ENCODE measurements around the gene ASB10.

Gene ASB10

GRCh38 chr7:151187409-151188251 lies 580 bp upstream of the ASB10 start:
- no peak for DNase-seq (ENCODE audit: low read depth in 2 of 2)

GRCh38 chr7:151185762-151186639 lies 1.0 kb downstream of the ASB10 start:
- no peak for DNase-seq (ENCODE audit: low read depth in 2 of 2)

DNA sequence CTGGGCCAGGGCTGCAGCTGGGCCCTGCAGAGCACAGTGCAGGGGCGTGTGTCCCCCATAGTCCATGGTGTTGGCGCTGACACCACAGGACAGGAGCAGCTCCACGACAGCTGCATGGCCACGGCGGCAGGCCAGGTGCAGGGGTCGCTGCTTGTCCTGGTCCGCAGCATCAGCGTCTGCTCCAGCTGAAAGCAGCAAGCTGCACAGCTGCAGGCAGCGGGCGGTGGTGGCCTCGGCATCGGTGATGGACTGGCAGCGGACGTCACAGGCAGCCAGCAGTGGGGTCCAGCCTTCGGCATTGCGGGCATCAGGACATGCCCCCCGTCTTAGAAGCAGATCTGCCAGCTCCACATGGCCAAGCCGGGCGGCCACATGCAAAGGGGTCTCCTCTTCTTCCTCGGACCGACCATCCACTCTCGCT lies 6.0 kb downstream of the ASB10 start:
- DNase-seq (ENCODE audit: low read depth in 2 of 2): no peak

- DNase-seq (ENCODE audit: low read depth in 2 of 2): no peak
Measured at GRCh38 chr7:151179946-151180345, 7.1 kb downstream of the ASB10 start.

DNA sequence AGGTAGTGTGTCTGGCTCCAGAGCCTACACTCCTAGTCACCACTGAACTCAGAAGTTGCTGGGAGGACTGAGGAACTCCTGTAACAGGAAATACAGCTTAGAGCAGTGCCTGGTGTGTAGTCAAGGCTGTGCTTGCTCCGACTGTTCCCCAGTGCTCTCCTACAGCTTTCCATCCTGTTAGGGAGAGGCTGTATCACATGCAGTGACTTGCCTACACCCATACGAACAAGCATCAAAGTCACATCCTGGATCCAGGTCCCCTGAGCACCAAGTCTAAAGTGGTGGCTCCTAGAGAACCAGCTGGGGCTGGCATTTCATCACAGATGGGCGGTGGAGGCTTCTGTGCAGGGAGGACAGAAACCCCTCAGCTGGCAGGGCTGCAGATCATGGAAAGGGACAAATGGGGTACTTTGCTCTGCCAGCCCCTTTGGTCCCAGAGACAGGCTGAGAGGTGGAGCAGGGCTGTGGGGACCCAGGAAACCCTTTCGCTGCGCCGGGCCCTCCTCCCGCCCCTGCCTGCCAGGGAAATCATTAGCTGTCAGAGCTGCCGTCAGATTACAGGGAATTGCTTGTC lies 7.7 kb downstream of the ASB10 start:
- no peak for DNase-seq (ENCODE audit: low read depth in 2 of 2)

GRCh38 chr7:151178831-151179230 lies 8.2 kb downstream of the ASB10 start:
- no peak for DNase-seq (ENCODE audit: low read depth in 2 of 2)

DNA sequence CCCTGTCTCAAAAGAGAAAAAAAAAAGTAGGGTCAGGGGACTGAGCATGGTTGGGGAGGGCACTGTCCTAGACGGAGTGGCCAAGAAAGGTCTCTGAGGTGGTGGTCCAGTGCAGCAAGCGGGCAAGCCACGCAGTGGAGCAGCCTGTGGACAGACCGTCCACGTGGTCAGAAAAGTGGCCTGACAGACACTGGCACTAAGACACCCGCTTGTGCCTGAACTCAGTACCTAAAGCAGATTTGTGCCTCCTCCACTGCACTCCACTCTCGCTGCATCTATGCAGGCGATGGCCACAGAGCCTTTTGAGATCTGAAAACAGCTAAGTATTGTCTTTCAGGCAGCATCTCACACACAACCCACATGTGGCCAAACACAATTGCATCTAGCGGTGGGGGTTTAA lies 8.8 kb downstream of the ASB10 start:
- DNase-seq (ENCODE audit: low read depth in 2 of 2): no peak

DNA sequence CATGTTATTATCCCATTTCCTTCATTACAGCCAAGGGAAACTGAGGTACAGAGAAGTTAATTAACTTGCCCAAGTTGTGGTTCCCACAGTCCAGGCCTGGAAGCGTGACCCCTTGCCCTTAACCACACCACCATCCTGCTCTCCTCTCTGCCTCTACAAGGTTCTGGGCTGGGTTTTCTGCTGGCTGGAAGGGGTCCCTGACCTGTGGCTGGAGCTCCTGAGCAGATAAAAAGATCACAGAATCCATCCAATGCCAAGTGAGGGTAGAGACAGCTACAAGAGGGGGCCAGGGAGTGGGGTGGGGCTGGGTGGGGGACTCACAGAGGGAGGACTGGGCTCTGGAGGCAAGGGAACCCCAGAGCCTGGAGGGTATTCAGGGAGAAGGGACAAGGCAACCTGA lies 9.7 kb downstream of the ASB10 start:
- no peak for DNase-seq (ENCODE audit: low read depth in 2 of 2)

- DNase-seq (ENCODE audit: low read depth in 2 of 2): no peak
Measured at GRCh38 chr7:151176401-151176800, 10.6 kb downstream of the ASB10 start.

DNA sequence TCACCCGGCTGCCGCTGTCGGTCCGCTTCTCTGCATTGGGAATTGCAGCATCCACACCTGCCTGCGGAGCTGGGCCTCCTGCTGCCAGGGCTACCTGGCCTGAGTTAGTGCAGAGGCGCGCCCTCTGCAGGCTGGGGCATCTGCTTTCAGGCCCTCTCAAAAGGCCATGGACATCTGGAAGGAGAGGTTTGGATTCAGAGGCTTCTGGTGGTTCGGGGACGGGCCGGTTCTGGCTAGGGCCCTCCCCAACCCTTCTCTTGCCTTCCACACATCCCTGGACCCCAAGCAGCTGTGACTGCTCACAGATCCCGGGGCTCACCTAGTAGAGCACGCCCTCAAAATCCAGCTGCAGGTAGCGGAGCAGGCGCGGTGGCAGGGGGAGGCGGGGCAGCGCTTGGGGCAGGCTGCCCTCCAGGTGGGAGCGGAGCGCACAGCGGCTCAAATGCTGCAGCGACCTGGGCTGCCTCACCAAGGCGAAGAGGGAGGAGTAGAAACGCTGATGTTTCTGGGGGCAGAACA lies 11.2 kb downstream of the ASB10 start:
- DNase-seq (ENCODE audit: low read depth in 2 of 2): no peak

DNA sequence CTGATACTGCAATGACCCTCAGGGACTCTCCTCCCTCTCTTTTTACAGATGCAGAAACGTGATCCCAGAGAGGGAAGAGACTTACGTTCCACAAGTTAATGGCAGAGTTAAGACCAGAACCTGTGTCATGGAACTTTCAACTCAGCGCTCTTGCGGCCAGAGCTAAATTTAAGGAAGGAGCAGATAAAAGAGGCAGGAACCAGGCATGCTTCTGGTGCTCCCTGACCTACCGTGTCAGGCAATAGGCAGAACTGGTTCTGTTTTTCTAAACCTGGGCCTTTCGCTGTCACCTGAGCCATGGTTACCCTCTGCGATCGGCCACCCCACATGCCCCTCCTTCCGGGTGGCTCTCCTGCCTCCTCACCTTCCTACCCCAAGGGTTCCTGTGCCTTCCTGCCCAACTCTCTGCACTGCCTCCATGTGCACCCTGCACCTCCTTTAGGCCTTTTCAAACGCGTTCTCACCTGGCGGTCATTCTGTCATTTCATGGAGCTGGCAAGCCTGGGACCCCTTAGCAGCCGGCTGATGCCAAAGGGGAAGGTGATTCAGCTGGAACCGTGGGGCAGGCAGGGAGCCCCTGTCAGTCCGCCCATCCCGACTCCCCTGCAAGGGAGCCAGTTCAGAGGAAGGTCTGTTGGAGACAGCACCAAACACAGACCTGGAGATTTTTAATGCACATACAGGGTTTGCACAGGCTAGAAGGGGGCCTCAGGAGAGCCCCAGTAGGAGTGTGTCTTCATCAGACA lies 11.8 kb downstream of the ASB10 start:
- no peak for DNase-seq (ENCODE audit: low read depth in 2 of 2)

- peak in 1 of 2 experiments; percentile 20 for DNase-seq (ENCODE audit: low read depth in 2 of 2)
Measured at GRCh38 chr7:151174246-151175046, 12.6 kb downstream of the ASB10 start.

GRCh38 chr7:151173386-151174245 lies 13.4 kb downstream of the ASB10 start:
- DNase-seq (ENCODE audit: low read depth in 2 of 2): no peak

- DNase-seq (ENCODE audit: low read depth in 2 of 2): peak; percentile 61
Measured at GRCh38 chr7:151172273-151173141, 14.5 kb downstream of the ASB10 start.

DNA sequence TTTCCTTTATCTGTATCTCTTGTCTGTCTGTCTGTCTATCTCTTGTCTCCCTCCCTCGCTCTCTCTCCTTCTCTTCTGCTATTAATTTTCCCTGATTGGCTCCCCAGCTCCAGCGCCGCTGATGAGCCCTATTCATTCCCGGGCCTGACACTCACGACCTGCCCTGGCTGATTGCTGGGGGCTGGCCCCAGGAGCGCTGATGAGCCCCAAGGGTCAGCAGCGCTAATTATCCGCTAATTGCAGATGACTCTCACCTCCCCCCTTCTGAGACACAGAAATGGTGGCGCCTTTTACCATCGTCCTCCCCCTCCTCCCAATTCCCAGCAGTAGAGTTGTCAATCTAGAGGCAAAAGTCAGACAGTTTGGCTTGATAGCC lies 18.3 kb downstream of the ASB10 start:
- no peak for DNase-seq (ENCODE audit: low read depth in 2 of 2)

GRCh38 chr7:151168003-151168786 lies 18.9 kb downstream of the ASB10 start:
- peak in 1 of 2 experiments; percentile 54 for DNase-seq (ENCODE audit: low read depth in 2 of 2)

DNA sequence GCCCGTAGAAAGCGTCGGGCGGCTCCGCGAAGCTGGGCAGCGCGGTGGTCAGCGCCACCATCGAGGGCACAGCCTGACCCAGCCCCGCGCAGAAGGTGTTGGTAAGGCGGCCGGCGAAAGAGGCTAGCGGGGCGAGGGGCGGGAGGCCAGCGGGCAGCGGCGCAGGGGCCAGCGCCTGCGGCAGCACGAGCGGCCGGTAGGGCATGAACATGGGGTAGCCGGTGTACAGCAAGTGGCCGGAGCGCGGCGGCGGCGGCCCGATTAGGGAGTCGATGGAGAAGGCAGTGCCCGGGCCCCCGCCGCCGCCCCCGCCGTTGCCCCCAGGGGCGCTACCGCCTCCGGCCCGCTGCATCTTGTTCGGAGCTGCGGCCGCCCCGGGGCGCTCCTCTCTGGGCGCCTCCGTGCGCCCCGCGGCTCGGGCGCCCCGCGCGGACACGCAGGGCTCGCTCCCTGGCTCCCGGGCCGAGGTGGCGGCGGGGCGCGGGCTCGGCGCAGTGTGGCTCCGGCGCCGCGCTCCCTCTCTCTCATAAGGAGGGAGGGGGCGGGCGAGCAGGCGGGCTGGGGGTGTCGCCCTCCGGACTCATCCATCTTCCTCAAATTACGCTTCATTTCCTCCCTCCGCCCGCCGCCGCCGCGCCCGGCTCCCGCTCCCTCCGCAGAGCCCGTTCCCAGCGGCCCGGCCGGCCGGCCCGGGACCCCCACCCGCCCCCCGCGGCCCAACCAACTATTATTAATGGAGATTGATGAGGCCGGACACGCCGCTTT lies 19.7 kb downstream of the ASB10 start, which contains the start of gene GBX1:
Gene GBX1, minus strand, starts transcription at position 498 of the 765 bp plus-strand sequence. Its CDS starts 146 bp downstream, at position 352.
- no peak for DNase-seq (ENCODE audit: low read depth in 2 of 2)
